MCF 10A (cell line): ENCODE measurements around the gene GALNT9. TPM values are rescaled to one million over a fixed set of nuclear protein-coding genes. Genes with fewer than 3 reads are reported as not detected.

Experiments
- BruUV-seq: library from RNA; stranded (reverse); fragments of 400-500 nt; replicated peaks from 2 replicates; lab custom pipeline; 2021; lab: Mats Ljungman, UMichigan
- CTCF ChIA-PET: fragments of 300-600 bp; sonication (Branson Sonifier 250); formaldehyde crosslinking; extraction: SDS; loops from one replicate; lab custom pipeline; 2021; ENCODE audit warnings: antibody characterized with exemption, inconsistent platforms; lab: Yijun Ruan, JAX
- POLR2A ChIA-PET: fragments of 300-600, 350-650 bp; sonication (Branson Sonifier 250); formaldehyde crosslinking; extraction: SDS; loops from one replicate; lab custom pipeline; 2020; ENCODE audit warnings: antibody characterized with exemption, inconsistent platforms; lab: Yijun Ruan, JAX
- DNase-seq: peaks from one replicate; pipeline ENCODE4 v3.0.0-alpha.2; 2018; ENCODE audit not compliant: unreplicated experiment
- H3K27ac Mint-ChIP-seq: one replicate; pipeline ENCODE4 v1.8.0; 2022; ENCODE audit warnings: mild to moderate bottlenecking, low read depth, mixed read lengths; ENCODE audit not compliant: unreplicated experiment
- H3K27me3 Mint-ChIP-seq: one replicate; pipeline ENCODE4 v1.8.0; 2022; ENCODE audit warnings: mixed read lengths; ENCODE audit not compliant: insufficient read depth, unreplicated experiment
- H3K36me3 Mint-ChIP-seq: one replicate; pipeline ENCODE4 v1.8.0; 2022; ENCODE audit warnings: mild to moderate bottlenecking, moderate library complexity, mixed read lengths; ENCODE audit not compliant: insufficient read depth, unreplicated experiment
- H3K4me1 Mint-ChIP-seq: one replicate; pipeline ENCODE4 v1.8.0; 2022; ENCODE audit warnings: mixed read lengths; ENCODE audit not compliant: insufficient read depth, unreplicated experiment
- H3K4me3 Mint-ChIP-seq: one replicate; pipeline ENCODE4 v1.8.0; 2022; ENCODE audit warnings: mild to moderate bottlenecking, moderate library complexity, mixed read lengths; ENCODE audit not compliant: unreplicated experiment
- H3K9me3 Mint-ChIP-seq: one replicate; pipeline ENCODE4 v1.8.0; 2022; ENCODE audit warnings: mixed read lengths; ENCODE audit not compliant: unreplicated experiment
- CTCF ChIP-seq: fragments of 200-600 bp; IDR thresholded peaks from one replicate; pipeline ENCODE4 v1.8.0; 2022; ENCODE audit warnings: antibody characterized with exemption, mild to moderate bottlenecking; ENCODE audit not compliant: unreplicated experiment
- intact Hi-C: fragments of 100-400 bp; cut with micrococcal nuclease; formaldehyde crosslinking; loops from 2 replicates; pipeline ENCODE4 v1.14.1; 2022
- total RNA-seq: library from RNA; stranded (reverse); gene quantifications from 2 replicates; pipeline ENCODE4 v1.2.3, GENCODE V29; 2022

The GALNT9 gene
- total RNA-seq, 1 experiment from 2014 or later: 4.4 TPM

- intact Hi-C loops: no loop called here
These were observed 151.1 kb downstream of the GALNT9 start for GRCh38 chr12:132178316-132178715.

GRCh38 chr12:132176920-132177551 lies 152.4 kb downstream of the GALNT9 start:
- no peak for TF ChIP-seq CTCF
- DNase-seq: no peak
- ChIA-PET CTCF (no interaction called here), POLR2A (interaction anchor here (0.9 kb wide), 1 partner anchor 8 kb away, joined by 4 read pairs; no protein-coding TSS in a partner anchor)
- H3K4me1 Mint-ChIP-seq: no peaks in the 10 kb centered on the region
- H3K27ac Mint-ChIP-seq: no peak overlapping the region
- no peak overlapping the region for H3K4me3 Mint-ChIP-seq
- BruUV-seq: no TSS peak
- H3K9me3 Mint-ChIP-seq: peaks cover 11% of the 10 kb centered on the region
- H3K27me3 Mint-ChIP-seq: peaks cover 68% of the 10 kb centered on the region
- intact Hi-C loops: no loop called here
- no peaks in the 10 kb centered on the region for H3K36me3 Mint-ChIP-seq

More at GRCh38 chr12:132178316-132178715, 151.1 kb downstream of the GALNT9 start:
- no peak for DNase-seq
- Mint-ChIP-seq H3K36me3 (no peaks in the 10 kb centered on the region), H3K4me1 (no peaks in the 10 kb centered on the region), H3K27me3 (peaks cover 68% of the 10 kb centered on the region), H3K4me3 (no peak overlapping the region), H3K9me3 (peaks cover 11% of the 10 kb centered on the region), H3K27ac (no peak overlapping the region)
- ChIA-PET CTCF (no interaction called here), POLR2A (interaction anchor here (0.7 to 1.4 kb wide), 2 partner anchors 11 to 41 kb away, joined by 3 to 4 read pairs; no protein-coding TSS in a partner anchor)
- no TSS peak for BruUV-seq
- TF ChIP-seq CTCF: no peak

GRCh38 chr12:132176385-132176919 lies 152.9 kb downstream of the GALNT9 start:
- no TSS peak for BruUV-seq
- intact Hi-C loops: no loop called here
- no peak for TF ChIP-seq CTCF
- Mint-ChIP-seq H3K9me3 (peaks cover 6% of the 10 kb centered on the region), H3K4me3 (no peak overlapping the region), H3K4me1 (no peaks in the 10 kb centered on the region), H3K36me3 (no peaks in the 10 kb centered on the region), H3K27me3 (peaks cover 68% of the 10 kb centered on the region), H3K27ac (no peak overlapping the region)
- CTCF ChIA-PET: no interaction called here
- POLR2A ChIA-PET: interaction anchor here (0.9 kb wide), 1 partner anchor 9 kb away, joined by 4 read pairs; no protein-coding TSS in a partner anchor
- no peak for DNase-seq
